Ishikawa (cell line): ENCODE measurements around the gene PCLO.

ENCODE experiments used
- CEBPB ChIP-seq: IDR thresholded peaks from 2 replicates; pipeline ENCODE4 v1.6.1; 2012
- CREB1 ChIP-seq: IDR thresholded peaks from 2 replicates; pipeline ENCODE4 v1.6.1; 2012; ENCODE audit warnings: low read depth
- EGR1 ChIP-seq: IDR thresholded peaks from 2 replicates; pipeline ENCODE4 v1.6.1; 2012
- EP300 ChIP-seq: IDR thresholded peaks from 2 replicates; pipeline ENCODE4 v1.6.1; 2012; ENCODE audit warnings: borderline replicate concordance
- FOXM1 ChIP-seq: IDR thresholded peaks from 2 replicates; pipeline ENCODE4 v1.6.1; 2012; ENCODE audit warnings: low read depth, borderline replicate concordance
- NFIC ChIP-seq: IDR thresholded peaks from 2 replicates; pipeline ENCODE4 v1.6.1; 2012
- RAD21 ChIP-seq: IDR thresholded peaks from 2 replicates; pipeline ENCODE4 v1.6.1; 2012; ENCODE audit warnings: low read depth
- TAF1 ChIP-seq: IDR thresholded peaks from 2 replicates; pipeline ENCODE4 v1.6.1; 2012; ENCODE audit warnings: low read depth, mild to moderate bottlenecking
- TCF12 ChIP-seq: IDR thresholded peaks from 2 replicates; pipeline ENCODE4 v1.6.1; 2012; ENCODE audit warnings: low read depth
- TEAD4 ChIP-seq: IDR thresholded peaks from 2 replicates; pipeline ENCODE4 v1.6.1; 2012
- YY1 ChIP-seq: IDR thresholded peaks from 2 replicates; pipeline ENCODE4 v1.6.1; 2012; ENCODE audit warnings: low read depth
- ZBTB7A ChIP-seq: IDR thresholded peaks from 2 replicates; pipeline ENCODE4 v1.6.1; 2012; ENCODE audit warnings: low read depth
- TF ChIP-seq, protein P1 (sequence below): IDR thresholded peaks from 2 replicates; pipeline ENCODE4 v1.6.1; 2012
- TF ChIP-seq, protein P2 (sequence below): IDR thresholded peaks from 2 replicates; pipeline ENCODE4 v1.6.1; 2012
- TF ChIP-seq, protein P3 (sequence below): IDR thresholded peaks from 2 replicates; pipeline ENCODE4 v1.6.1; 2012; ENCODE audit warnings: low read depth, mild to moderate bottlenecking

Gene PCLO

DNA sequence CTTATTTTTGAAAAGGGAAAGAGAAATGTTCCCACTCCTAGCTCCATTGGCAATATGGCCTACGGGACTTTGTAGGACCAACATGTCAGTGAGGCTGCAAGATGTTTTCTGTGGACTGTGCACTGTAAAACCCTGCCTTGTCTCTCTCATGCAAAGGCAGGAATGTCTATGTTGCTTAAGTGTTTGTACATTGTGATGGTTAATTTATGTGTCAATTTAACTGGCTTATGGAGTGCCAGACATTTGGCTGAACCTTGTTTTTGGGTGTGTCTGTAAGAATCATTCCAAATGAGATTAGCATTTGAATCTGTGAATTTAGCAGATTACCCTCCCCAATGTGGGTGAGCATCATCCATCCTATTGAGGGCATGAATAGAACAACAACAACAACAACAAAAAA lies 4.1 kb upstream of the PCLO start:
- TF ChIP-seq ZBTB7A (no peak), TAF1 (no peak), YY1 (no peak), TEAD4 (no peak), NFIC (no peak), RAD21 (no peak), CREB1 (no peak), FOXM1 (no peak), EP300 (no peak), CEBPB (no peak)
- TF ChIP-seq, protein P1, sequence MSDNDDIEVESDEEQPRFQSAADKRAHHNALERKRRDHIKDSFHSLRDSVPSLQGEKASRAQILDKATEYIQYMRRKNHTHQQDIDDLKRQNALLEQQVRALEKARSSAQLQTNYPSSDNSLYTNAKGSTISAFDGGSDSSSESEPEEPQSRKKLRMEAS: no peak
- TF ChIP-seq, protein P2, sequence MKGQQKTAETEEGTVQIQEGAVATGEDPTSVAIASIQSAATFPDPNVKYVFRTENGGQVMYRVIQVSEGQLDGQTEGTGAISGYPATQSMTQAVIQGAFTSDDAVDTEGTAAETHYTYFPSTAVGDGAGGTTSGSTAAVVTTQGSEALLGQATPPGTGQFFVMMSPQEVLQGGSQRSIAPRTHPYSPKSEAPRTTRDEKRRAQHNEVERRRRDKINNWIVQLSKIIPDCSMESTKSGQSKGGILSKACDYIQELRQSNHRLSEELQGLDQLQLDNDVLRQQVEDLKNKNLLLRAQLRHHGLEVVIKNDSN: no peak
- TF ChIP-seq, protein P3, sequence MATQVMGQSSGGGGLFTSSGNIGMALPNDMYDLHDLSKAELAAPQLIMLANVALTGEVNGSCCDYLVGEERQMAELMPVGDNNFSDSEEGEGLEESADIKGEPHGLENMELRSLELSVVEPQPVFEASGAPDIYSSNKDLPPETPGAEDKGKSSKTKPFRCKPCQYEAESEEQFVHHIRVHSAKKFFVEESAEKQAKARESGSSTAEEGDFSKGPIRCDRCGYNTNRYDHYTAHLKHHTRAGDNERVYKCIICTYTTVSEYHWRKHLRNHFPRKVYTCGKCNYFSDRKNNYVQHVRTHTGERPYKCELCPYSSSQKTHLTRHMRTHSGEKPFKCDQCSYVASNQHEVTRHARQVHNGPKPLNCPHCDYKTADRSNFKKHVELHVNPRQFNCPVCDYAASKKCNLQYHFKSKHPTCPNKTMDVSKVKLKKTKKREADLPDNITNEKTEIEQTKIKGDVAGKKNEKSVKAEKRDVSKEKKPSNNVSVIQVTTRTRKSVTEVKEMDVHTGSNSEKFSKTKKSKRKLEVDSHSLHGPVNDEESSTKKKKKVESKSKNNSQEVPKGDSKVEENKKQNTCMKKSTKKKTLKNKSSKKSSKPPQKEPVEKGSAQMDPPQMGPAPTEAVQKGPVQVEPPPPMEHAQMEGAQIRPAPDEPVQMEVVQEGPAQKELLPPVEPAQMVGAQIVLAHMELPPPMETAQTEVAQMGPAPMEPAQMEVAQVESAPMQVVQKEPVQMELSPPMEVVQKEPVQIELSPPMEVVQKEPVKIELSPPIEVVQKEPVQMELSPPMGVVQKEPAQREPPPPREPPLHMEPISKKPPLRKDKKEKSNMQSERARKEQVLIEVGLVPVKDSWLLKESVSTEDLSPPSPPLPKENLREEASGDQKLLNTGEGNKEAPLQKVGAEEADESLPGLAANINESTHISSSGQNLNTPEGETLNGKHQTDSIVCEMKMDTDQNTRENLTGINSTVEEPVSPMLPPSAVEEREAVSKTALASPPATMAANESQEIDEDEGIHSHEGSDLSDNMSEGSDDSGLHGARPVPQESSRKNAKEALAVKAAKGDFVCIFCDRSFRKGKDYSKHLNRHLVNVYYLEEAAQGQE: no peak

DNA sequence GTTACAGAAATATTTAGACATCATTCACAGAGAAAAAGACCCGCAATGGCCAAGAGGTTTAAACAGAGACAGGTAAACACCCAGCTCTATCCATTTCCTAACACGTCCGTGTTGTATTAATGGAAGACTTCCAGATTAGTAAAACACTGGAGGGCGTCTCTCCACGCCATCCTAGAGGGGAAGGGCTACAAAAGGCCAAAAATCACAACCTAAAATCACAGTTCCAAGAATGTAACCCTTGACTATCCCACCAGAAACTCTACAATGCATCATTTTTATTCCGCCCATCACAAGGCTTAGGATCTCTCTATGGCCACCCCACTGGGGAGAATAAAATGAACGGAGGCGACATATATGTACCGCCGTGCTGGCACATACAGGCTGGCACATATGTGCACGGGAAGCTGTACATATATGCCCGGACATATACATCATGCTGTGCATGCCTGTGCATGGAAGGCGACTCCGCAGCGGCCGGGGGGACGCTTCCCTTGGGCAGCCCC lies 734 bp downstream of the PCLO start:
- no peak for TF ChIP-seq RAD21
- TF ChIP-seq FOXM1: no peak
- TF ChIP-seq EP300: no peak
- TF ChIP-seq YY1: no peak
- no peak for TF ChIP-seq EGR1
- TF ChIP-seq TCF12: no peak

DNA sequence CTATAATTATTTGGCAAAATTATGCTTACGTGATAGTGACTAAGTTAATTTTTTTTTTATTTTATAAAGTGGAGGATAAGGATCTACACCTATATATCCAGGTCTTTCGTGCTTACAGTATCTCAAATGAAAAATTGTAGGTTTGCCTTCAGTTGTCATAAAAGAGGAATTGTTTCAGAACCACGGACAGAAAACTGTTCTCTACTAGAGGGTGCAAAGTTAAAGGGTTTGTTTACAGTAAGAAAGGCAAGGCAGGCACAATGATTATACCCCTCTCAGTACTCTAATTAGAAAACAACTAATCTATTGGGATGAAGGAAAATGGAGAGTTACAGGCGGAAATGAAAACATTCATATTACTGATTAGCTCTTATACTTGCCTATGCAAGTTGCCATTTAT lies 1.5 kb downstream of the PCLO start:
- TF ChIP-seq, protein P3: peak; percentile 83
- TF ChIP-seq YY1: no peak

DNA sequence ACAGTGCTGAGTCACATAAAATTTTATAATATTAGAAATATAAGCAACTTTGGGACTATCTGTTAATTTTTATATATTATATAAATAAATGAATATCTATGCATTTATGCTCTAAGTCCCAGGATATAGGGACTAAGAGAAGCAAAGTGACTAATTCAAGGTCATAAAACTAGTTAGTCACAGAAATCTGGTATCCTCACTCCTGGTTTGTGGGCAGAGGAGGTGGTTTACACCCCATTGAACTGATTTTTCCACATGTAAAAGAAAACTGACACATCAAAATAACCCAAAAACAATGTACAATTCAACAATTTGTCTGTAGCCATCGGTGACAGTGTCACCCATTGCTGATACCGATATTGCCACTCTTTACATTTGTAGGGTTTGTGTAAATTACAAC lies 3.0 kb downstream of the PCLO start:
- no peak for TF ChIP-seq EGR1
- no peak for TF ChIP-seq NFIC
- no peak for TF ChIP-seq EP300
- no peak for TF ChIP-seq TCF12
- no peak for TF ChIP-seq ZBTB7A
- TF ChIP-seq, protein P1: no peak

DNA sequence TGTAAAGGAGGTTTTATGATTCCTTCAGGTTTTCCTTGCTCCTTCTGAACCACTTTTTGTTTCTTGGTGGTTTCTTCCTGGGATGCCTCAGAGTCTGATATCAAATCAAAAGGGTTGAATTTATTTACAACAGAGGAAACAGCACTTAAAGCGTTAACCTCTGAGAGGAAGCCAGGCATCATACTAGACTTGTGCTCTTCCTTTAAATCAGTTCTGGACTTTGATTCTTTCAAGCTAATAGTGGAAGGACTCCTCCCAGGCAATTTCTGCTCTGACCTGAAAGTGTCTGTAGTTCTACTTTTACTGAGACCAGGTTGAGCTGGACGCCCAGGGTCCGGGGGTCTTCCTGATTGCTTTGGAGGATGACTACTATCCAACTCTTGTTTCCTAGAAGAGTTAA lies 6.7 kb downstream of the PCLO start:
- TF ChIP-seq ZBTB7A: no peak
- TF ChIP-seq EGR1: no peak
- no peak for TF ChIP-seq CREB1
- no peak for TF ChIP-seq FOXM1
- TF ChIP-seq, protein P3: no peak
- TF ChIP-seq, protein P2: no peak
- TF ChIP-seq TAF1: no peak
- TF ChIP-seq, protein P1: no peak
- no peak for TF ChIP-seq TCF12
- no peak for TF ChIP-seq CEBPB
- no peak for TF ChIP-seq RAD21
- TF ChIP-seq TEAD4: no peak
- no peak for TF ChIP-seq EP300
- no peak for TF ChIP-seq NFIC
